NCI-H2081 treated with DMSO at 0.1 percent for 48 hours (cell line): ENCODE data around the gene ETDC.

Experiments
- DNase-seq: peaks from one replicate; lab custom pipeline; 2025; lab: John Stamatoyannopoulos, UW

Gene ETDC

GRCh38 chrX:135346975-135347374 is 37.7 kb downstream of the ETDC start:
- no peak for DNase-seq

GRCh38 chrX:135347381-135348016 is 38.2 kb downstream of the ETDC start:
- no peak for DNase-seq

GRCh38 chrX:135354288-135354687 is 45.0 kb downstream of the ETDC start:
- DNase-seq = no peak
